Psoas muscle (tissue), 8 donors: ENCODE data around the gene SLC25A19. TPM values are rescaled to one million over a fixed set of nuclear protein-coding genes. Genes with fewer than 3 reads are reported as not detected.

Experiments
- ATAC-seq, 4 donors: fragments of 200-7000 bp; cut with Tn5 transposase; one replicate each; pipeline ENCODE4 v1.9.1; 2020; ENCODE audit warnings: moderate library complexity in 3 of 4, mild to moderate bottlenecking in 2 of 4
- DNase-seq, 2 donors: peaks; one replicate each; pipeline ENCODE4 v3.0.0-alpha.2; 2020
- H3K27ac ChIP-seq: fragments of 200-600 bp; one replicate; pipeline ENCODE4 v1.8.0; 2022
- H3K27me3 ChIP-seq, 3 donors: fragments of 200-600 bp in 1 of 3; one replicate each; pipeline versions ENCODE4 v1.6.1 to v1.8.0; 2013 to 2022; ENCODE audit warnings: low read length in 2 of 3, mild to moderate bottlenecking in 2 of 3, moderate library complexity in 1 of 3; ENCODE audit not compliant: insufficient read depth in 3 of 3
- H3K36me3 ChIP-seq, 2 donors: fragments of 200-600 bp in 1 of 2; one replicate each; pipeline versions ENCODE4 v1.6.1 to v1.8.0; 2013 to 2022; ENCODE audit warnings: low read depth in 1 of 2, mild to moderate bottlenecking in 1 of 2, moderate library complexity in 1 of 2; ENCODE audit not compliant: insufficient read depth in 1 of 2
- H3K4me1 ChIP-seq: fragments of 200-600 bp; one replicate; pipeline ENCODE4 v1.8.0; 2022
- H3K4me3 ChIP-seq: fragments of 200-600 bp; one replicate; pipeline ENCODE4 v1.8.0; 2022; ENCODE audit warnings: mild to moderate bottlenecking
- H3K9me3 ChIP-seq: fragments of 200-600 bp; one replicate; pipeline ENCODE4 v1.8.0; 2022
- CTCF ChIP-seq: fragments of 200-600 bp; IDR thresholded peaks from one replicate; pipeline ENCODE4 v1.8.0; 2022; ENCODE audit warnings: antibody characterized with exemption
- WGBS, 3 donors: extraction: QIAGEN DNeasy Blood & Tissue Kit; methylation state at CpG; one replicate each; pipeline versions ENCODE4 v1.1.6 to v1.1.7; 2013; 5-methylcytosine and 5-hydroxymethylcytosine counted together
- intact Hi-C, 2 donors: fragments of 100-400 bp; cut with DNase I; formaldehyde crosslinking; loops; one replicate each; pipeline versions ENCODE4 v1.11.0 to v1.14.2; 2022
- polyA plus RNA-seq, 3 donors: library from polyadenylated mRNA; stranded (reverse); fragments of 200-250 nt; gene quantifications; one replicate each; pipeline ENCODE4 v1.2.3, GENCODE V29; 2013
- total RNA-seq, 4 donors: library from RNA; stranded (reverse); fragmentation: NEBNext Ultra II Directional in 2 of 4; extraction: Animal tissue kit (Norgen Biotek cat#: 25700) in 2 of 4; gene quantifications; one replicate each; pipeline versions ENCODE4 v1.2.1 to v1.2.4, GENCODE V29; 2021 to 2023
- donor health status: healthy with polysubstance abuse.
- donor health status: DM: no; HTN: no; CAD: no; lungs with moderate emphysema.
- donor health status: Bipolar disorder and iron deficiency.
- donor health status: healthy.
- donor health status: DM: yes; HTN: yes; CAD: no.
- donor health status: DM: no; HTN: no; CAD: no.
- donor health status: DM: no; HTN: no; CAD: no.
- donor health status: DM: yes; HTN: yes; CAD: no.

Gene SLC25A19
- total and polyA plus RNA-seq, 7 donors, result 11.3 to 52.7 (median 24.9) TPM

GRCh38 chr17:75252039-75252816 lies 37.0 kb downstream of the SLC25A19 start:
- ATAC-seq (no peak), DNase-seq (no peak)
- no peak overlapping the region for H3K27ac ChIP-seq
- H3K36me3 ChIP-seq, result peaks cover 0 to 8% of the 10 kb centered on the region in 2 donors
- peaks cover 17% of the 10 kb centered on the region for H3K4me1 ChIP-seq
- H3K27me3 ChIP-seq, result no peaks in the 10 kb centered on the region
- H3K9me3 ChIP-seq, result no peaks in the 10 kb centered on the region
- no peak for TF ChIP-seq CTCF
- no peak overlapping the region for H3K4me3 ChIP-seq
- WGBS, 3 donors, result 86 to 94% (median 89%) methylated on average over 8 of the region's 8 CpGs
- intact Hi-C loops, result no loop called here

GRCh38 chr17:75250009-75250471 lies 39.2 kb downstream of the SLC25A19 start:
- Histone ChIP-seq H3K36me3 (peaks cover 0 to 26% of the 10 kb centered on the region in 2 donors), H3K27me3 (no peaks in the 10 kb centered on the region), H3K4me1 (peaks cover 17% of the 10 kb centered on the region), H3K4me3 (no peak overlapping the region), H3K27ac (peak overlapping the region; percentile 49), H3K9me3 (no peaks in the 10 kb centered on the region)
- DNase-seq, result peak; percentile 49 to 51
- TF ChIP-seq CTCF, result no peak
- WGBS, 3 donors, result 39 to 45% (median 42%) methylated on average over 11 of the region's 11 CpGs
- peak; percentile 49 to 81 (median 76) for ATAC-seq
- intact Hi-C loops, result no loop called here

- no peak for TF ChIP-seq CTCF
- intact Hi-C loops, result no loop called here
- no peaks in the 10 kb centered on the region for H3K9me3 ChIP-seq
- H3K27me3 ChIP-seq, result no peaks in the 10 kb centered on the region
- no peak for DNase-seq
- WGBS, 3 donors, result 51 to 65% (median 54%) methylated on average over 4 of the region's 4 CpGs
- H3K27ac ChIP-seq, result peak overlapping the region; percentile 49
- peaks cover 17% of the 10 kb centered on the region for H3K4me1 ChIP-seq
- ATAC-seq, result no peak
- H3K4me3 ChIP-seq, result no peak overlapping the region
- peaks cover 0 to 30% of the 10 kb centered on the region in 2 donors for H3K36me3 ChIP-seq
Measured at GRCh38 chr17:75249564-75249963, 39.7 kb downstream of the SLC25A19 start.

GRCh38 chr17:75246404-75246803 lies 42.8 kb downstream of the SLC25A19 start:
- peaks cover 25% of the 10 kb centered on the region for H3K4me1 ChIP-seq
- no peak overlapping the region for H3K27ac ChIP-seq
- DNase-seq (no peak), ATAC-seq (no peak)
- H3K9me3 ChIP-seq, result no peaks in the 10 kb centered on the region
- intact Hi-C loops, result no loop called here
- no peaks in the 10 kb centered on the region for H3K27me3 ChIP-seq
- H3K36me3 ChIP-seq, result peaks cover 0 to 62% of the 10 kb centered on the region in 2 donors
- H3K4me3 ChIP-seq, result no peak overlapping the region
- WGBS, 3 donors, result 90 to 93% (median 91%) methylated on average over 9 to 12 of the region's 12 CpGs
- TF ChIP-seq CTCF, result no peak
